DND-41 (cell line): Measurements from ENCODE around the gene TRMT2B.

Experiments used
- EZH2 ChIP-seq: IDR thresholded peaks from 3 replicates; pipeline ENCODE4 v1.6.1; 2012; ENCODE audit warnings: borderline replicate concordance, low read depth, mild to moderate bottlenecking, moderate library complexity, low read length, inconsistent platforms; ENCODE audit not compliant: severe bottlenecking
- TF ChIP-seq, protein P1 (sequence below): IDR thresholded peaks from 2 replicates; pipeline ENCODE4 v1.5.1; 2012; ENCODE audit warnings: borderline replicate concordance, low read length, moderate library complexity, mild to moderate bottlenecking; ENCODE audit not compliant: poor library complexity, severe bottlenecking; ENCODE audit errors: extremely low read depth

- TF ChIP-seq EZH2: no peak
- TF ChIP-seq, protein P1, sequence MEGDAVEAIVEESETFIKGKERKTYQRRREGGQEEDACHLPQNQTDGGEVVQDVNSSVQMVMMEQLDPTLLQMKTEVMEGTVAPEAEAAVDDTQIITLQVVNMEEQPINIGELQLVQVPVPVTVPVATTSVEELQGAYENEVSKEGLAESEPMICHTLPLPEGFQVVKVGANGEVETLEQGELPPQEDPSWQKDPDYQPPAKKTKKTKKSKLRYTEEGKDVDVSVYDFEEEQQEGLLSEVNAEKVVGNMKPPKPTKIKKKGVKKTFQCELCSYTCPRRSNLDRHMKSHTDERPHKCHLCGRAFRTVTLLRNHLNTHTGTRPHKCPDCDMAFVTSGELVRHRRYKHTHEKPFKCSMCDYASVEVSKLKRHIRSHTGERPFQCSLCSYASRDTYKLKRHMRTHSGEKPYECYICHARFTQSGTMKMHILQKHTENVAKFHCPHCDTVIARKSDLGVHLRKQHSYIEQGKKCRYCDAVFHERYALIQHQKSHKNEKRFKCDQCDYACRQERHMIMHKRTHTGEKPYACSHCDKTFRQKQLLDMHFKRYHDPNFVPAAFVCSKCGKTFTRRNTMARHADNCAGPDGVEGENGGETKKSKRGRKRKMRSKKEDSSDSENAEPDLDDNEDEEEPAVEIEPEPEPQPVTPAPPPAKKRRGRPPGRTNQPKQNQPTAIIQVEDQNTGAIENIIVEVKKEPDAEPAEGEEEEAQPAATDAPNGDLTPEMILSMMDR: no peak
Measured at GRCh38 chrX:101037231-101037630, 14.7 kb downstream of the TRMT2B start.
